Fibroblast of the conjunctiva (primary cell): Measurements from ENCODE around the gene PGM5.

Experiments
- DNase-seq: peaks from one replicate; pipeline ENCODE4 v3.0.0-alpha.2; 2010; ENCODE audit warnings: low read depth

Gene PGM5

DNA sequence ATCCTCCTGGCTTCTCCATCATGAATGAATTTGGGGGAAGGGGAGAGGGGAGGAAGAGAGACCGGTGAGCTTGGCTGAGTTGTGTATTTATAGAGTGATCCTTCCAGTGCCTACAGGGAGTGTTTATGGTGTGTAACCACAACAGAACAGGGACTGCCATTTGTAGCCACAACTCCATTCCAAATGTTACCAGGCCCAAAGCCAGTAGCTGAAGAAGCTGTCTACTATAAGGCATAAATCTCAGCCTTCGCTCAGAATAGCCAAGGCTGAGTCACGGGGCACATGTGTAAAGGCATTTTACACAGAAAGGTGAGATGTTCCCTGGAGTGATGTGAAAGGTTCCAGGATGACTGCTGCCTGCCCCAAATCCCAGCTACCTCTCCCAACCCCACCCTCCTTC lies 181.8 kb downstream of the PGM5 start:
- no peak for DNase-seq

DNA sequence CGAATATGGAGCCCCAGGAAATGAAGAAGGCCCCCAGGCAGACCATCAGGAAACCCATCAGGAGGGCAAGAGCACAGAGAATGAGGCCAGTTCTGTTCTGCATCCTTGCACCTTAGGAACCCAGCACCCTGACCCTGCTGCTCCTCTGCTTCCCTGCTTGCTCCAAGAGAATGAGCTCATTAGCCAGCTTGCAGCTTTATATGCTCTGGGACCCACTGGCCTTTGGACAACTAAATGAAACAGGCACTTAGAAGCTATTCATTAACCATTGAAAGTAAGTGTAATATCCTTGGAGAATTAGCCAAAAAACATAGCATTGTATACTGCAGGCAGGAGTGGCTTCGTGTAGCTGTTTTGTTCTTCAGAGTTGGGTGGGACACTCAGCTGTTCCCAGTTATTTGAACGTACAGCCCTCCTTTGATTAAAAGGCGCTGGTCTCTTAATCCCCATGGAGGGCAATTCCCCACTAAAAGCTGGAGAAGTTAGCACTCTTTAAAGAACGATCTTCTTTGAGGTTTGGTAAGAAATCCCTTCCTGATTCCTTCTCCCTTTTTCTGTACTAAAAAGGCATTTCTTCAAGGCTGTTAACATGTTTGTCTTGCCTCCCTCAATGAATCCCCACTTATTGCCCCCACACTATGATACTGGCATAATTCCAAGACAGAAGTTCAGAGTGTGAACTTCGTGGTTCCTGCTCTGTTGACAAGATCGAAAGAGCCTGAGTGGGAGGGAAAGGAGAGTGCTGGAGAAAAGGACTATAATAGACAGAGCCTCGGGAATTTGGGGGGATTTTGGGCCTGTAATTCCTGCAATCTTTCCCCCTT lies 184.5 kb downstream of the PGM5 start, which contains the start of gene TMEM252:
Gene TMEM252, minus strand, starts transcription at position 172 of the 824 bp plus-strand sequence. Its CDS starts 69 bp downstream, at position 103.
- DNase-seq: no peak

DNA sequence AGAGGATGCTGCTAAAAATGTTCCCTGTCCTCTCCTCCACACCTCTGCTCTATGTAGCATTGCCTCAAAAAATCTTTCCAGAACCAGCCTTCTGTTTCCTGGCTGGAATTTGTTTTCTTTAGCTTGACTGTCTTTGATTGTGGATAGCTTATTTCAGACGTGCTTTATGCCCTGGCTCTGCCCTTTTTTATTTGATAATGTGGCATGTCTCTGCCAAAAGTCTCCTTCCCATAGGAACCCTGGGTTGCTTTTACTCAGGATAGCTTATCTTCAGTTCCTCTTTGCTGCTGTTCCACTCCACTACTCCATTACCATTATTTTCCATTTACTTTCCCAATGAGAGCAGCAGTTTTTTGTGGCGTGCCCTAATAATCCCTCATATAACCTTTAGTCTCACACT lies 185.2 kb downstream of the PGM5 start:
- no peak for DNase-seq

DNA sequence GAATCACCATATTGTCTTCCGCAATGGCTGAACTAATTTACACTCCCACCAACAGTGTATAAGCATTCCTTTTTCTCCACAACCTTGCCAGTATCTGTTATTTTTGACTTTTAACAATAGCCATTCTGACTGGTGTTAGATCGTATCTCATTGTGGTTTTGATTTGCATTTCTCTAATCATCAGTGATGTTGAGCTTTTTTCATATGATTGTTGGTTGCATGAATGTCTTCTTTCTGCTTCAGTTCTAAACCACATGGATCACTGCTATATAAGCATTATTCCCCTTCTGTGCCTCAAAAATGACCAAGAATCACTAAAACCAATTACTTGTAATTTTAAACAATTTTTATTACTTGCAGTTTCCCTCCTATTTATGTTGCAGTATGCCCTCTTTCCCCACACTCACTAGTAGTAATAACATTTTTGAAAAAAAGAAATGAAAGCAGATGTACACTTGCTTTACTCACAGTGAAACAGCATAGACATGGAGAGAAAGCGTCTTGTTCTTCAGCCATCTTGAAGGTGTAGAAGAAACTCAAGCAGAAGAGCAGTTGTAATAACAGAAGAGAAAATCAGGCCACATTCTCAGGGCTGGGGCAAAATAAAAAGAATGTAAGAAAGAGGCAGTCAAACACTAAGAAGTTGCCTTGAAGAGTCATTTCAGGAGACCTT lies 188.8 kb downstream of the PGM5 start:
- DNase-seq: no peak

DNA sequence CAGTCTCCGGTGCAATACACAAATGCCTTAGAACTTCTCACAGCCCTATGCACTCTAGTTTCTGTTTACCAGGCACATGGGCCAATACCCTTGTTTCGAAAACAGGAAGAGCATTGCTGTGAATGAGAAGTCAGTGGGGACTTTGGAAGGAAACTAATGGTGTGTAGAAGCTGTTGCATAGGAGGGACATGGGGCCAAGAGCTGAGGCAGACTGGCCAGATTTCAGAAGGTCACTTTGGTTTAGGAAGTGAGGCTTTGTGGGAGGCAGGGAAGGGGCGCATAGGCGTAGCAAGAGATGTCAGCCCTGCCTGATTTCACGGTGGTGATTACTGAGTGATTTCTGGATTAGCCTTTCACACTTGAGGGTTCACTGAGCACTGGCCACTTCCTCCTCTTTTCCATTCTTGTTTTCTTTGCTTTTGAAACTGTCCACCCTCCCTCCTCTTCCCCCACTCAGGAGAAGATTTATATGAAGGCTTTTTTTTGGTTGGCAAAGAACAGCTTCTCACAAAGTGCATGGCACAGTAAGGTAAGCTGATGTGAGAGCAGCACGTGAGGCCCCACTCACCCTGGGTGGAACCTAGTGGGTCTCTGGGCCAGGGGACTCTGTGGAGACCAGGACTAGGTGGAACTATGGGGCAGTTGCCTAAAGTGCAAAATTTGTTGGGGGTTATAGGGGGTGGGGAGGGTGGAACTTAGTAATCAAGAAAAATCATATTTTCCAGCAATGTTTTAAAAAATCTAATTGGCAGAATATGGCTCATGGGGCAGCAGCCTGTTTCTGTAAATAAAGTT lies 190.4 kb downstream of the PGM5 start:
- DNase-seq: no peak

DNA sequence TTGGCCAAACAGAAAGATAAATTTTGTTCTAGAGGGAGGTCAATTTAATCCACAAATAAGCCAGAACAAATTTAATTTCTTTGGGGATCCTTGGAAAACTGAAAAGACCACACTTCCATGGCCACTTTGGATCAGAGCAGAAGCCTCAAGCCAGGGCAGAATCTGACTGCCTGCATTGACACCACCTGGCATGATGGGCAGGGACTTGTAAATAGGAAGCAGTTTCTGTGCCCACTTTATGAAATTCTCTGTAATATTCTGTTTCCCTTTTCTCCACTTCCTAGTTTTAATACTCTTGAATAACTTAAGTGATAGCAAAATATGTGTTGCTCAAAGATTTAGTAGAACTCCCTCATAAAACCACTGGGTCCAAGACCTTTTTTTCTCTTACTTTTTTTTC lies 191.0 kb downstream of the PGM5 start:
- no peak for DNase-seq

DNA sequence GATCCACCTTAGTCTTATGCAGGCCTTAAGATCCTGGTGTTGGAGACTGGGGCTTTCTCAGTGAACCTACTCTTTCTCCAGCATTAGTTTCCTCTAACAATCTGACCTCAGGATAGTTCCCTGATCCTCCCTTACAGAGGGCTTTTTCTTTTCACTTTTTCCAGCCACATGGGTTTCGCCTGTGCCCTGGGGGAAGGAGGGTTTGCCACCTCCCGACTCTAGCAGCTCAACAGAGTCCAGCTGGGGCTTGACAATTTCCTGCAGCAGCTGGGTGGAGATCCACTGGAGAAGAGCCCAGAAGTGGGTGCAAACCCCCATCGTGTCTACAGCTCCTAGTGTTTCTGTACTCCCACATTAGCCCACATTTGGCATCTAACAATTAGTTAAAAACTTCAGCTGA lies 191.8 kb downstream of the PGM5 start:
- no peak for DNase-seq

DNA sequence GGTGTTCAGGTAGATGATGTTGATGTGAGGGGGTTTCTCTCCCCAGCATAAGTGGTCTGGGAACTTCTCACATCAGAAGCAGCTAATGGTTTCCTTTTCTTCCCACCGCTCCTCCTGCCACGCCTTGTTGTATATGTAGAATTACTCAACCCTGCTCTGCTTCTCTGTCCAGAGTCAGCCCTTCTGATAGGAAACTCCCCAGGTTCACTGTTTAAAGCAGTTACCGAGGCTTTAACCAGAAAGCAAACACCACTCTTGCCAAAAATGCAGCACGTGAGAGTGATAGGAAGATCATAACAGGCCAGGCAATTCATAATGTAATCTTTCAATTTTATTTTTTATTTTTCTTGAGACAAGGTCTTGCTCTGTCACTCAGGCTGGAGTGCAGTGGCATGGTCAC lies 194.8 kb downstream of the PGM5 start:
- no peak for DNase-seq

DNA sequence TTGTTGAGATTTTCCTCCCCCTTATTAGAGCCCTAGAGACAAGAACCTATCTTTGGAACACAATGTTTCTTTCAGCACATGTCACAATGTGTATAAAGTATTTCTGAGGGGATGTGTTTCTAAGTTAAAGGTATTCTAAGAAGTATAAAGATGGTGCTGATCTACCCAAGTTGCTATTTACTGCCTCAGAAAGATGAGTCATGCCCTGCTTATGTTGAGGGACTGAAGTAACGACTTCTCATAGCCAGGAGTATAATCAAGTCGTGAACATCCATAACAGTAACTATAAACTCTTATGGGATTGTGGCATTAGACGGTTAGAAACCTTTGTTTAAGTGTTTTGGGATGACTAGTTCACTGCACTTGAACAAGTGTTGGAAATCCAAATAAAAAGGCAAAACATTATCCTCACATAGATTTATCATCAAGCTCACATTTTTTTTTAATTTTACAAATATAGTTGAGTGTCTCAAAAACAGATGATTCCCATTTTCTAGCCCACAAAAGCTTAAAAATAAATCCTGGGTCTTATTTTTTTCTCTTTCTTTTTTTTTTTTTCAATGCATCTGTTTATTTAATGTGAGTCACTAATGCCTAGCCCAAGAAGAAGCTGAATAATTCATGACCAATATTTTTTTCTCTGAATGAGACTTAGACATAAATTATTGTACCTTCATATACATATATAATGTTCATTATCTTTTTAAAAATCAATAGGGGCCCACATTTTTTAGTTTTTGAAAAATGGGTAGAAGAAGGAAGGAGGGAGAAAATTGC lies 196.5 kb downstream of the PGM5 start:
- DNase-seq: peak; percentile 43

DNA sequence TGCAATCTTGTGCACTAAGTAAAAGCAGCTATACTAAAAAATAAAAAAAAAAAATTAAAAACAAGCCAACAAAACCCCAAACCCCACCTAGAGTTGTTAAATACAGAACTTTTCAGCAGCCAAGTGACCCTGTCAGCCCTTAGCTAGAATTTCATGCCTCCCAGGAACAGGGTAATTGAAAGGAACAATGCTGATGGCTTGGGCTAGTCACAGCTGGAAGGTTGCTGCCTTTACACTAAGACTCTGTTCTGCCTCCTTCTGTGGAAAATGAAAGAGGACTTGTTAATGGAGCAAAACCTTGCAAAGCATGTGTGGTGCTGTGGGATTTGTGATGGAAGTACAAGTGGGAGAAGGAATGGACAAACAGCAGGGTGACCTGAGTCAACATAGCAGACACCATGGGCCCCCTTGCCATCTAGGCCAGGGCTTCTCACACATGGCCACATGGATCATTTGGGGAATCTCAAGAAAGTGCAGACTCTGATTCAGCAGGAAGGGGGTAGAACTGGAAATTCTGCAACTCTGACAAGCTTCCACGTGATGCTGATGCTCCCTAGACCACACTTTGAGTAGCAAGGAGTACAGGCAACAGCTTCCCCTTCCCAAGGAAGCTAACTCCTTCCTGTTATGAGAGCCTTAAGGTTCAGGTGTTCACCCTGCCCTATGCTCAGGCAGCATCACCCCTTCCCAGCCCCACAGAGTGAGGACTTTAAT lies 199.2 kb downstream of the PGM5 start:
- no peak for DNase-seq

DNA sequence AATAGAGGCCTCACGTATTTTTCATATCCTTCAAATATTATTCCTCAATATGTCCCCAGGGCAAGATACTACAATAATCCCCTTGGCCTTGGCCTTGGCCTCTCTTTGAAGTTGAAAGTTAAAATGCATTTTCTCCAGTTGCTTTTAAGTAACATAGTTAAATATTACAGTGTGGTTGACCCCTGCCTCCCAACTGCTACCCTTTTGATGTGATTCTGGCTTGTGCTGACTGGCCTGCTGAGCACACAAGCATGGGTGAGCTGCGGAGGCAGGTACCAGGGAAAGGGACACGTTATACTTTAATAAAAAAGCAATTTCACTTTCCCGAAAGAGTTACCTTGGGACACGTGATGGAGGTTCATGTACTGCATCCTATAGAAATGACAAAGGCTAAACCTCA lies 202.1 kb downstream of the PGM5 start:
- DNase-seq: no peak

DNA sequence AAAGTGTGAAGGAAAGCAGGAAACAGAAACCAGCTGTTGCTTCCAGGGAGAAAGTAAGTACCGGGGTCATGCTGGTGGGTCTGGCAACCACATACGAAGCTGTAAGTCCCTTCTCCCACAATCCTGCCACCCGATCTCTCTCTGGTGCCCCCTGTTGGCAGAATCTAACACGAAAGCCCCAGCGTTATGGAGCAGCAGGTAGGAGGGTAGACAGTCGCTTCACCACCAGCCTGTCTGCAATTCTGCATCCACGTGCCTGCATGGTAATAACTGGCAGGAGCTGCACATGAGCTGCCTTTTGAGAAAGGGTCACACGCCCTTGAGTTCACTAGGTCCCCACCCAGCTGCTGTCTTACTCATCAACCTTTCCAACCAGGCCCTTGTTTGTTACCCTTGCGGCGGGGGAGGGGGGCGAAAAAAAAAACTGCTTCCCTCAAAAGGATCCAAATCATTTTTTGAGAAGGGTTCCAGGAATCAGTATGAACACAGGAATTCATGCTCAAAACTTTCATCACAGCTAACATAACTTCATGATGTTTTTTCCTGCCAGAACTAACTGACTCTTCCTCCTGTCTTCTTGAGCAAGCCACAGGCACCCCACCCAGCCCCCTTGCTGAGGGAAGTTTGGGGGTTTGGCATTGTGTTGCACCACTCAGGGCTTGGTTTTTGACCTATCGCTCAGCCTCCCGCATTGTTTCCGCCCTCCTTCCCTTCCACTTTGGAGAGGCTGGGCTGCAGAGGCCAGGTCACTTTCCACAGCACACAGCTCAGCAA lies 203.8 kb downstream of the PGM5 start:
- DNase-seq: peak; percentile 12

DNA sequence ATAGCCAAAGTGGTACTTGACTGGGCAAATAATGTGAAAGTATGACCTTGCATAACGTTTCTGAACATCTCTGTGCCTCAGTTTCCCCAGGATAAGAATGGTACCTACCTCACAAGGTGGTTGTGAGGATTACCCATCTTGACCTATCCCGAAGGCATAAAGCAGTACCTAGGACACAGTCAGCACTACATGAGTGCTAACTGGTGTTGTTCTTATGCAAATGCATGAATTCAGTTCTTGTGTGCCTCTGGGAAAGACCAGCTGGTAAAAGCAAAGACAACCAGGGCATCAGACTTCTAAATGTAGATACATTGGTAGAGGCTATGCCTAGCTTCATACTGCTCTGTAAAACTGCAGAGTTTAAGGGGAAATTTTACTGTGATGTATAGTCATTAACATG lies 206.1 kb downstream of the PGM5 start:
- DNase-seq: no peak

DNA sequence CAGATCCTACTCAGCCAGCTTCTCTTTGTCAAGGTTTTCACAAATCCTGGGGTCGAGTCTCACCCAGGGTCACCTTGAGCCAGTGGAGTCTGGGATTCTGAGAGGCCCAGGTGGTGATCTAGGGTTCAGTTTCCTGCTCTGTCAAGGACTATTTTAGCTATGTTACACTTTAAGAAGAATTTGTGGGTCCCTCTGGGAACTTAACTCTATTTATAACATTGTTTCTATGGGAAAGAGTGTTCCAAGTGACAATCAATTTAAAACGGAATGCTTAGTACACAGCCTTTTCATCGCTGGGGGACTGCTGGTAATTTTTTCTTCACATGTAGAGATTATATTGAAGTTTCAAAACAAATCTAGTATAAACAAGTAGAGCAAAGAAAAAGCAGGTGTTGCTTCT lies 211.2 kb downstream of the PGM5 start:
- no peak for DNase-seq

DNA sequence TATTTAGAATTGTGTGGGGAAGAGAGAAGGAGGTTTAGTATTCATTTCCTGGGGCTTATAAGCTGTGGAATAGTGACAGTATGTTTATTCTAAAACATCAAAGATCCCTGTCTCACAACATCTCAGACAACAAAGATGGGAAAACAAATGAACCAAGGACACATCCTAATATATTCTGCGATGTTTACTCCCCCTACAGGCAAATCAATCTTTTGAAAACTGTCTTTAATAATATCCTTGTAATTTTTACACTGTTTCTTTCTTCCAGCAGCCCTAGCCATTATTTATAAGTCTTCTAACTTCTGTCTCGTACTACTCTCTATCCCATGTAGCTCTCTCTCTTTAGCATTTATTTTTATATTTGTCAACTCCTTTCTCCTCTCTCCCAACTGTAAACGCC lies 217.7 kb downstream of the PGM5 start:
- no peak for DNase-seq

DNA sequence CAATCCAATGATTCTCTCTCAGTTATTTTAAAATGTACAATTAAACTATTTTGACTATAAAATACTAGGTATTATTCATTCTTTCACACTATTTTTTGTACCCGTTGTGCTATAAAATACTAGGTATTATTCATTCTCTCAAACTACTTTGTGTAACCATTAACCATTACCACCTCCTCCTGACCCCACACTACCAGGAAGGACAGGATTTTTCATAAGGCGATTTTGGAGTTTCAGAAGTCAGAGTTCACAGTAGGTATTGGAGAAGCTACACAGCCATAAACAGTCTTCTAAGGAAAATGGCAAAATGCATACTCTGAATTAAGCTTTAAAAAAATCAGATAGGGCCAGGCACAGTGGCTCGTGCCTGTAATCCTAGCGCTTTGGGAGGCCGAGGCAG lies 219.4 kb downstream of the PGM5 start:
- no peak for DNase-seq

DNA sequence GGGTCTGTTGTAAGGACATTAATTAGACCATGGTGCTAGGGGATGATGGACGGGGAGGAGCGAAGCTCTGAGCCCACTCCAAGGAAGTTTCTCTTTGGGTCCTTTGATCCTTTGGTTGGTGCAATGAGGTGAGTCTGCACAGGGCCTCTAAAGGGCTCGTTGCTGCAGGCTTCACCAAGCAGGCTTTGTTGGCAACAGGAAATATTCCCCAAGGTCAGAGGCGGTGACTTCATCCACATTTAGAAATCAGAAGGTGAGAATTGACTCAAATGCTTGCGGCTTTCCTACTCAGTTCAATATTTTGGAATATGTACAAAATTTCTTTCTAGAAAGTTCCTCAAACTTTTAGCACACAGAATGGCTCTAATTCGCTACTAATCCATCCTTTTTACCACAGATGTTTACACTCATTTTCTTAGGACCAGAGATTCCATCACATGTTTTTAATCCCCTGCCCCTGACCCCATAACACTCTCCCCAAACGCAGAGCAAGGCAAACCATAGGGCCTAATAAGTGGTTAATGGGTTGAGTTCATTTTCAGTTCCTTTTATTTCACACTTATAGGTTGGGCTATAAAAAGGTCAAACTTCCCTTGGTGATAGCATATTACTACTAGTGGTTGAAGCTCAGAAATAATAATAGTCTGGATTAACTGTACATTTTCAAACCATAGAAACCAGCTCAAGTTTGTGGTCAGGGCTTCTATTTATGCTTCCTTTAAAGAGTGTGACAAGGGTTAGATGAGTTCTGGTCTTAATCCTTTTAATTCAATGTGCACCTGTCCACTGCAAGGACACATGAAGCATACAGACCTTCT lies 221.6 kb downstream of the PGM5 start:
- no peak for DNase-seq
